NCI-H82 (cell line): Measurements from ENCODE around the gene CMC1.

Experiments used
- DNase-seq: peaks from one replicate; lab custom pipeline; 2025; lab: John Stamatoyannopoulos, UW

The CMC1 gene

GRCh38 chr3:28300345-28300962 lies 59.0 kb downstream of the CMC1 start:
- no peak for DNase-seq

- DNase-seq = no peak
Measured at GRCh38 chr3:28301688-28302087, 60.3 kb downstream of the CMC1 start.

GRCh38 chr3:28308196-28308595 lies 66.8 kb downstream of the CMC1 start:
- DNase-seq = no peak

- no peak for DNase-seq
Measured at GRCh38 chr3:28315711-28316110, 74.3 kb downstream of the CMC1 start.

- DNase-seq = no peak
Measured at GRCh38 chr3:28316226-28316625, 74.8 kb downstream of the CMC1 start.

GRCh38 chr3:28317438-28318022 lies 76.1 kb downstream of the CMC1 start:
- peak; percentile 65 for DNase-seq

GRCh38 chr3:28320981-28321380 lies 79.6 kb downstream of the CMC1 start:
- DNase-seq = no peak

- no peak for DNase-seq
Measured at GRCh38 chr3:28322464-28322863, 81.0 kb downstream of the CMC1 start.

GRCh38 chr3:28326458-28326926 lies 85.1 kb downstream of the CMC1 start:
- DNase-seq = no peak

- peak; percentile 30 for DNase-seq
Measured at GRCh38 chr3:28328188-28329151, 87.1 kb downstream of the CMC1 start.

GRCh38 chr3:28334552-28334951 lies 93.1 kb downstream of the CMC1 start:
- no peak for DNase-seq

- DNase-seq = no peak
Measured at GRCh38 chr3:28335246-28335645, 93.8 kb downstream of the CMC1 start.

GRCh38 chr3:28337230-28337629 lies 95.8 kb downstream of the CMC1 start:
- DNase-seq = no peak

- DNase-seq = no peak
Measured at GRCh38 chr3:28343144-28343543, 101.7 kb downstream of the CMC1 start.

GRCh38 chr3:28345690-28346089 lies 104.3 kb downstream of the CMC1 start:
- DNase-seq = no peak

- DNase-seq = no peak
Measured at GRCh38 chr3:28347374-28348264, 106.2 kb downstream of the CMC1 start.

GRCh38 chr3:28348265-28348628 lies 106.8 kb downstream of the CMC1 start:
- DNase-seq = no peak

GRCh38 chr3:28348629-28349468 lies 107.4 kb downstream of the CMC1 start, which contains the start of the genes AZI2 and ZCWPW2:
TSS of gene AZI2 (minus strand) at chr3:28348824. CDS start at chr3:28340617, 8,207 bp downstream.
TSS of gene ZCWPW2 (plus strand) at chr3:28348721. CDS start at chr3:28413069, 64,348 bp downstream.
- DNase-seq = peak; percentile 95

GRCh38 chr3:28349469-28350000 lies 108.1 kb downstream of the CMC1 start:
- DNase-seq = no peak
